Ovary (tissue), 3 donors: Measurements from ENCODE around the gene ANKS1B.

Experiments
- EP300 ChIP-seq: sonication (generic); formaldehyde crosslinking; IDR thresholded peaks from one replicate; pipeline ENCODE4 v1.6.1; 2017; ENCODE audit warnings: antibody characterized with exemption
- POLR2A ChIP-seq: fragments of 450-650 bp; IDR thresholded peaks from one replicate; pipeline ENCODE4 v1.6.1; 2017; ENCODE audit warnings: antibody characterized with exemption, mild to moderate bottlenecking, moderate library complexity
- TF ChIP-seq, protein P1 (sequence below), 3 donors: fragments of 450-650 bp in 2 of 3; fragments of 200-600 bp in 1 of 3; IDR thresholded peaks; one replicate each; pipeline versions ENCODE4 v1.5.1 to v1.8.0; 2016 to 2022; ENCODE audit warnings: antibody characterized with exemption in 3 of 3, mild to moderate bottlenecking in 1 of 3
- donor health status: DM: no; HTN: no; CAD: no.

DNA sequence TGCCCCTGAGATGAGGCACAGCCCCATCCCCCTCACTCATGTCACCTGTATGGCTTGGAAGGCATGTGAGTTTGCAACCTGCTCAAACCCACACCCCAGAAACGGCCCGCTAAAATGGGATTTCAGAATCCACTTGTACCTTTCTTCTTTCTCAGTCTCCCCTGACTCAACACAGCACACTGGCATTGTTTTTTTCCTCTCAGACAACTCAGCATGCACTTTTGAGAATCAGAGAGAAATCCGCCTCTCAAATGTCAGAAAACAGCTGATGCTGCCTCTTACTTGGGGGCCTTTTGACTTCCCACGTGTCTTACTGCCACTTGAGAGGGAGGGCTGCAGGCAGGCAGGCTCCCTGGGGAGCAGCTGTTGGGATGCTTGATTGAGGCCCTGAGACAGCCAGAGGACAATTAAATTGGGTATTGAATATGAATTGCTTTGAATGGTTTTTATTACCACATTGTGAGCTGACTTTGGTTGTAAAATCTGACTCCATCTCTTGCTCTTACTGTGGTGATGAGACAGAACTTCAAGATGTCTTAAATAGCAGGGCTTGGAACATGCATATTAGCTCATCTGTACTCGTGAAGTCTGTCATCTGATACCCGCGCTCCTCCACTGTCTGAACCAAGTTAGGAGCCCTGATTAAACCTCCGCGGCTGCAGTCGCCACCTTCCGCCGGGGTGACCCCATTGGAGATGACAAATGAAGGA lies 1243.0 kb downstream of the ANKS1B start:
- TF ChIP-seq, protein P1, sequence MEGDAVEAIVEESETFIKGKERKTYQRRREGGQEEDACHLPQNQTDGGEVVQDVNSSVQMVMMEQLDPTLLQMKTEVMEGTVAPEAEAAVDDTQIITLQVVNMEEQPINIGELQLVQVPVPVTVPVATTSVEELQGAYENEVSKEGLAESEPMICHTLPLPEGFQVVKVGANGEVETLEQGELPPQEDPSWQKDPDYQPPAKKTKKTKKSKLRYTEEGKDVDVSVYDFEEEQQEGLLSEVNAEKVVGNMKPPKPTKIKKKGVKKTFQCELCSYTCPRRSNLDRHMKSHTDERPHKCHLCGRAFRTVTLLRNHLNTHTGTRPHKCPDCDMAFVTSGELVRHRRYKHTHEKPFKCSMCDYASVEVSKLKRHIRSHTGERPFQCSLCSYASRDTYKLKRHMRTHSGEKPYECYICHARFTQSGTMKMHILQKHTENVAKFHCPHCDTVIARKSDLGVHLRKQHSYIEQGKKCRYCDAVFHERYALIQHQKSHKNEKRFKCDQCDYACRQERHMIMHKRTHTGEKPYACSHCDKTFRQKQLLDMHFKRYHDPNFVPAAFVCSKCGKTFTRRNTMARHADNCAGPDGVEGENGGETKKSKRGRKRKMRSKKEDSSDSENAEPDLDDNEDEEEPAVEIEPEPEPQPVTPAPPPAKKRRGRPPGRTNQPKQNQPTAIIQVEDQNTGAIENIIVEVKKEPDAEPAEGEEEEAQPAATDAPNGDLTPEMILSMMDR (IDR thresholded peaks at IDR 0.05) = no peak
- TF ChIP-seq EP300 (no peak), POLR2A (no peak)
